HEK293T (cell line): Measurements from ENCODE around the gene MLLT10.

ENCODE experiments used
- BHLHE40 ChIP-seq: fragments of 450-650 bp; IDR thresholded peaks from 2 replicates; pipeline ENCODE4 v1.6.1; 2016; ENCODE audit warnings: mild to moderate bottlenecking, moderate library complexity, borderline replicate concordance
- CTBP1 ChIP-seq: fragments of 450-650 bp; IDR thresholded peaks from 2 replicates; pipeline ENCODE4 v1.6.1; 2016; ENCODE audit warnings: borderline replicate concordance
- ELF4 ChIP-seq: fragments of 450-650 bp; IDR thresholded peaks from 2 replicates; pipeline ENCODE4 v1.6.1; 2017; ENCODE audit warnings: antibody characterized with exemption
- FOXA1 ChIP-seq: fragments of 450-650 bp; IDR thresholded peaks from 2 replicates; pipeline ENCODE4 v1.6.1; 2016; ENCODE audit warnings: mild to moderate bottlenecking
- FOXK2 ChIP-seq: fragments of 450-650 bp; IDR thresholded peaks from 2 replicates; pipeline ENCODE4 v1.6.1; 2016; ENCODE audit warnings: mild to moderate bottlenecking
- FOXM1 ChIP-seq: fragments of 450-650 bp; IDR thresholded peaks from 2 replicates; pipeline ENCODE4 v1.6.1; 2017; ENCODE audit warnings: mild to moderate bottlenecking, borderline replicate concordance
- HDGF ChIP-seq: fragments of 450-650 bp; IDR thresholded peaks from 2 replicates; pipeline ENCODE4 v1.6.1; 2017; ENCODE audit warnings: antibody characterized with exemption, borderline replicate concordance
- NFRKB ChIP-seq: fragments of 450-650 bp; IDR thresholded peaks from 2 replicates; pipeline ENCODE4 v1.6.1; 2016; ENCODE audit warnings: mild to moderate bottlenecking, moderate library complexity
- SP1 ChIP-seq: fragments of 450-650 bp; IDR thresholded peaks from 2 replicates; pipeline ENCODE4 v1.6.1; 2017
- SUZ12 ChIP-seq: fragments of 450-650 bp; IDR thresholded peaks from 2 replicates; pipeline ENCODE4 v1.6.1; 2016; ENCODE audit warnings: mild to moderate bottlenecking
- TARDBP ChIP-seq: fragments of 450-650 bp; IDR thresholded peaks from 2 replicates; pipeline ENCODE4 v1.6.1; 2016
- ZNF384 ChIP-seq: fragments of 450-650 bp; IDR thresholded peaks from 2 replicates; pipeline ENCODE4 v1.6.1; 2016
- TF ChIP-seq, protein P1 (sequence below): fragments of 450-650 bp; IDR thresholded peaks from 2 replicates; pipeline ENCODE4 v1.6.1; 2016

- no peak for TF ChIP-seq ELF4
- no peak for TF ChIP-seq BHLHE40
- TF ChIP-seq FOXK2 = 0 out of 2 replicates have a peak, but pooled peaks have one; percentile 20
- TF ChIP-seq SP1 = no peak
- no peak for TF ChIP-seq ZNF384
- no peak for TF ChIP-seq FOXA1
- no peak for TF ChIP-seq FOXM1
- TF ChIP-seq SUZ12 = no peak
- no peak for TF ChIP-seq TARDBP
- TF ChIP-seq, protein P1, sequence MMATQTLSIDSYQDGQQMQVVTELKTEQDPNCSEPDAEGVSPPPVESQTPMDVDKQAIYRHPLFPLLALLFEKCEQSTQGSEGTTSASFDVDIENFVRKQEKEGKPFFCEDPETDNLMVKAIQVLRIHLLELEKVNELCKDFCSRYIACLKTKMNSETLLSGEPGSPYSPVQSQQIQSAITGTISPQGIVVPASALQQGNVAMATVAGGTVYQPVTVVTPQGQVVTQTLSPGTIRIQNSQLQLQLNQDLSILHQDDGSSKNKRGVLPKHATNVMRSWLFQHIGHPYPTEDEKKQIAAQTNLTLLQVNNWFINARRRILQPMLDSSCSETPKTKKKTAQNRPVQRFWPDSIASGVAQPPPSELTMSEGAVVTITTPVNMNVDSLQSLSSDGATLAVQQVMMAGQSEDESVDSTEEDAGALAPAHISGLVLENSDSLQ = peak; percentile 13; the same call in 1 of the 2 replicates
- no peak for TF ChIP-seq NFRKB
- no peak; the same call in 1 of the 2 replicates for TF ChIP-seq CTBP1
- no peak for TF ChIP-seq HDGF
Observed at GRCh38 chr10:21724687-21725367, 190.8 kb downstream of the MLLT10 start.
